Measurements from ENCODE around the gene MIPOL1. TPM values are rescaled to one million over a fixed set of nuclear protein-coding genes. Genes with fewer than 3 reads are reported as not detected.

Gene MIPOL1
- total and polyA plus RNA-seq, 2 of the 4 experiments (the other 2 are of a cell fraction) = 2.7 to 5.9 TPM

DNA sequence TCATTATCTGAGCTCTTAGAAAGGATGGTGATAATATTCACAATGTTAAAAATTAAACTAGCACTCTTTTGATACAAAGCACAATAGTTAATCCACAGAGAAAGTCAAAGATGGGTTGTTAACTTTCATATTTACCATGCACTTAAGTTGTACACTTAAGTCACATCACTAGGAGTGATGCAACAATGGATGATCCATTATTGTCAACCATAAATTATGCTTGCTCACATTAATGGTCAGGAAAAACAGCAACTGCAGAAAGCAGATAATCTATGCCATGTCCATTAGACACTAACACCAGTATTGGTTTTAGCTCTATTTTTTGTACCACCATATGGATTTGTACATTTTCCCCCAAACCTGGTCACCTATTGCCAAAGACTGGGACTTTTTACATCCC is 201.8 kb downstream of the MIPOL1 start:
- H3K9me3 ChIP-seq (ENCODE audit: control insufficient read depth, insufficient read depth, low read length) = no peaks in the 10 kb centered on the region
- no peaks in the 10 kb centered on the region for H3K27me3 ChIP-seq (ENCODE audit: control insufficient read depth, insufficient read depth, low read length)
- no peak overlapping the region for H2AK5ac ChIP-seq (ENCODE audit: low read depth, low read length)
- H2AK9ac ChIP-seq (replicated peaks; ENCODE audit: low read depth, low read length, poor library complexity) = no peak overlapping the region
- no peaks in the 10 kb centered on the region for H4K20me1 ChIP-seq (ENCODE audit: insufficient read depth, low read length)
- no peak overlapping the region for H3K4ac ChIP-seq (ENCODE audit: low read depth, low read length)
- no peaks in the 10 kb centered on the region for H3K36me3 ChIP-seq (ENCODE audit: control insufficient read depth, insufficient read depth, low read length)
- no peak overlapping the region for H3K14ac ChIP-seq (replicated peaks; ENCODE audit: low read depth, low read length)
- H3K18ac ChIP-seq (ENCODE audit: low read depth, low read length) = no peak overlapping the region
- no peak overlapping the region for H3K27ac ChIP-seq (ENCODE audit: insufficient read depth, low read length)
- in situ Hi-C loops (cut with MboI; ENCODE audit: low sequenced_read_pairs) (no loop called here), dilution Hi-C loops (cut with HindIII; ENCODE audit: low sequenced_read_pairs, unreplicated experiment) (no loop called here), intact Hi-C loops (cut with micrococcal nuclease) (no loop called here)
- no peak overlapping the region for H2AFZ ChIP-seq (replicated peaks; ENCODE audit: low read length, poor library complexity)
- no peak overlapping the region for H4K5ac ChIP-seq (ENCODE audit: low read depth, low read length)
- no TSS peak for BruUV-seq (replicated peaks)
- no peak overlapping the region for H2BK5ac ChIP-seq (ENCODE audit: low read depth, low read length, poor library complexity, severe bottlenecking)
- no peak overlapping the region for H4K8ac ChIP-seq (ENCODE audit: low read depth in 2 of 2, low read length in 2 of 2)
- ChIA-PET POLR2A (ENCODE audit: unreplicated experiment) (no interaction called here), CTCF (interaction anchor here (0.6 kb wide), 1 partner anchor 200 kb away, joined by 3 read pairs; no protein-coding TSS in a partner anchor)
- no peak for DNase-seq
- H3K56ac ChIP-seq (ENCODE audit: extremely low read depth, insufficient read depth, low read length) = no peak overlapping the region
- no peak overlapping the region for H3K23ac ChIP-seq (ENCODE audit: low read depth, low read length)
- no peak overlapping the region for H2BK20ac ChIP-seq (ENCODE audit: low read depth, low read length)
- H2BK15ac ChIP-seq (ENCODE audit: low read depth, low read length) = no peak overlapping the region
- H3K9ac ChIP-seq (ENCODE audit: low read depth, low read length) = no peak overlapping the region
- no peak for ATAC-seq (ENCODE audit: low read depth)
- H4K91ac ChIP-seq (ENCODE audit: insufficient read depth, low read depth, low read length) = no peak overlapping the region
- no peaks in the 10 kb centered on the region for H3K9me1 ChIP-seq (ENCODE audit: insufficient read depth, low read length)
- no peaks in the 10 kb centered on the region for H3K4me1 ChIP-seq (ENCODE audit: control insufficient read depth, insufficient read depth, low read length)
- TF ChIP-seq CEBPB (IDR thresholded peaks at IDR 0.05; ENCODE audit: low read depth, low read length) = peak; percentile 59
- TF ChIP-seq MAZ (IDR thresholded peaks at IDR 0.05; ENCODE audit: borderline replicate concordance, low read depth, low read length) = no peak
- H3K4me3 ChIP-seq (ENCODE audit: insufficient read depth, low read depth, low read length) = no peak overlapping the region
- H2BK120ac ChIP-seq (ENCODE audit: low read depth, low read length) = no peak overlapping the region
- no peak overlapping the region for H3K4me2 ChIP-seq (ENCODE audit: low read depth, low read length)
- H3K79me1 ChIP-seq (ENCODE audit: low read depth in 1 of 2, low read length in 2 of 2) = no peaks in the 10 kb centered on the region
